ENCODE measurements around the gene LRP2.

Gene LRP2

DNA sequence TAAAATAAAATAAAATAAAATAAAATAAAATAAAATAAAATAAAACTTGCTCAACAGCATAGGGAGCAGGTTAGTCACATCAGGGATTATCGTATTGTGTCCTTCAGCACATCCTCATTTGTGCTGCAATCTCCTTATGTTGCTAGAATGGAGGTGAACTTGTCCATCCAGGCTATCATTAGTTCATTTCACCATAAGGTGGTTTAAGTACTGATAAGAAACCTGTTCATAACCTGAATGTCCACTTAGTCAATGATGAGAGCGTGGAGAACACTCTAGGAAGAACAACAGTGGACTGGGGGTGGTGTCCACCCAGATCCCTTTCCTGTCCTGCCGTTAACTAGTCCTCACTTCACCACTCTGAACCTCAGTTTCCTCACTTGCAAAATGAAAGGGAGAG, 271.1 kb downstream of the LRP2 start:
- DNase-seq (ENCODE audit: low read depth), result no peak

GRCh38 chr2:169090133-169090820, 272.1 kb downstream of the LRP2 start:
- no peak for DNase-seq (ENCODE audit: low read depth)

DNA sequence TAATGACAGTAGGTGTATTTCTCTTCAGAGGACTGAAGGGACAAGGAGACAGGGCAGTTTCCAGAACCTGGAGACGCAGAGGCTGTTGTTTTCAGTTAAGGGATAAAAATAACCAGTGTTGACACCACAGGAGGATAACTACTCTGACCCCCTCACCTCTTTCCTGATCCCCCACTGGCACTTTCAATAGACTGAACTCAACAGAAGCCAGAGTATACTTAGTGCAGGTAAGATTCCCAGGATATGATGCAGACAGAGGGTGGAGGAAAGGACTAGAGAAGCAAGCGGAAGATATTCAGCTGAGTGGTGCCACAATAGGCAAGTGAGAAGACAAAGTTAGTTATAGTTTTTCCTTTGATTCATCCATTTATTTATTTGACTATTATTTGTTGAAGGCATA, 273.2 kb downstream of the LRP2 start:
- DNase-seq (ENCODE audit: low read depth), result no peak

DNA sequence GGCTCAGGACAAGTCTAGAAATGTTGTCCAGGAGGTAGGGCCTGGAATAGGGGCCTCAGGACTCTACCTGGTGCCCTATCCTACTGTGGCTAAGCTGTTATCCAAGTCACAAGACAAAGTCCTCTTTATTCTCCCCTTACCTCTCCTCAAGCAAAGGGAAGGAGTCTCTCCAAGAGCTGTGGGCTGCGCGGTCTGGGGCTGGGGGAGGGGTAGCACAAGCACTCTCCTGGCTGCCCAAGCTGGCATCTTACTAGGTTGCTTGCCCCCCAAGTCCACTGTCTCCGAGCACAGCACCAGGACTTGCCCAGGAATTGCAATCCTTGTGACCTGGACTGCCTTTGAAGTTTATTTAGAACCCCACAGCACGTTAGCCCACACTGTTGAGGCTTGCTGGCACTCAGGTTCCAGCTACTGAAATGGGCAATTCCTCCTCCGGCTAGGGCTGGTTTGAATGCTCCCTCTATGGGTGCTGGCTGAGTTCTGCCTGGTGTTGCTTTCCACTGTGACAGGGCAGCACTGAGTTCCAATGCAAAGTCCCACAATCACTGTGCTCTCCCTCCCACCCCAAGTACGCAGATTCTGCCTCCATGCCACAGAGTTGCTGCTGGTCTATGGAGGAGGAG, 274.5 kb downstream of the LRP2 start:
- no peak for DNase-seq (ENCODE audit: low read depth)

DNA sequence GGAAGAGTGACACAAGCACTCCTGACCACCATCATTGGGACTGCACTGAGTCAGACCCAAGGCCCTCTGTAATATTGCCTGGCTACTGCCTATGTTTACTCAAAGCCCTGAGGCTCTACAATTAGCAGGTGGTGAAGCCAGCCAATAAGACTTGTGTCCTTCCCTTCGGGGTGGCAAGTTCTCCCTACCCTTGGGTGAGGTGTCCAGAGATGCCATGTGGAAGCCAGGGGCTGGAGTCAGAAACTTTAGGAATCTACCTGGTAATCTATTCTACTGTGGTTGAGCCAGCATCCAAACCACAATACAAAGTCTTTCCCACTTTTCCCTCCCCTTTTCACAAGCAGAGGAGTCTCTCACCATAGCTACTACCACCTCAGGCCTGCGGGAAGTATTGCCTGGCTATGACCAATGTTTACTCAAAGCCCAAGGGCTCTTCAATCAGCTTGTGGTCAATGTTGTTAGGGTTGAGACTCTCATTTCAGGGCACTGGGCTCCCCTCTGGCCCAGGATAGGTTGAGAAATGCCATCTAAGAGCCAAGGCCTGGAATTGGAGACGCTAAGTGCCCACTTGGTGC, 275.4 kb downstream of the LRP2 start:
- DNase-seq (ENCODE audit: low read depth), result no peak

DNA sequence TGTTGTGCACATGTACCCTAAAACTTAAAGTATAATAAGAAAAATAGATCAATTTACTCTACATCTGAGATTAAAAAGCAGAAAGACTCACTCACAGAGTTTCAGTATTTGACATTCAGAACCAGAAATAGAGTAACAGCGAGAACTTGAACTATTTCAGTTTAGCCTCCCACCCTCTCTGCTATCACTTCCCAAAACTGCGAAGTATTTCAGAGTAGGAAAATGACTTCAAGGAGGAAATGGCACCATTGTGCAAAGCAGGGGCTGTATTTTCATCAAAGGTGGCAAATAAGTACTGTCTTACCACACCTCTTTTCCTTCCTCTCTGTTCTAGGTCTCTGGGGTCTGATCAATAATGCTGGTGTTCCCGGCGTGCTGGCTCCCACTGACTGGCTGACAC, 279.3 kb downstream of the LRP2 start:
- DNase-seq (ENCODE audit: low read depth), result no peak

GRCh38 chr2:169081551-169081950, 280.8 kb downstream of the LRP2 start:
- no peak for DNase-seq (ENCODE audit: low read depth)

GRCh38 chr2:169080250-169081069, 281.9 kb downstream of the LRP2 start:
- no peak for DNase-seq (ENCODE audit: low read depth)

DNA sequence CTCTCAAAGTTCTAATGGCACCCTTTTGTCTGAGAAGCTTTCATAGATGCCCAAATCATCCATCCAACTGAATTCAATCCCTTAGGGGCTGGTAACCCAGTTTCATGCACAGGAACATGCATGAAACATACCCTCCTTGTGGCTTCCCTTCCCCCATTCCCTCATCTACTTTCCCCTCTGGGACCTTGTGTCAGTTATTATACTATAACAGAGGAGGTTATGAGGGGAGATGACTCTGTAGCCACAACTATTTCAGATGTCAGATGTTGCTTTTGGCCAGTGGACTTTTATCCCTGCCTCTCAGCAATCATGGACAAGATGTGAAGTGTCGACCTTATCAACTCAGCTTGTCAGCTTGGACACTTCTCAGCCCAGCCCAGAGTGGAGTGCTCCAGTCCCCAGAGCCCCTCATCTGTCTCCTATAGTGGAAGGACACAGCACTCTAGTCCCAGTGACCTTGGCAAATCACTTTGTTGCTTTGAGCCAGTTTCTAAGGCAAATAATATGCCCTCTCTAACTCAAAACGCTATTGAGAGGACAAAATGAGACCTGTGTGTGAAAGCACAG, 284.6 kb downstream of the LRP2 start:
- no peak for DNase-seq (ENCODE audit: low read depth)

All from T follicular helper cell (primary cell).